Measurements from ENCODE around the gene FBXO30.

- TF ChIP-seq, protein P1, sequence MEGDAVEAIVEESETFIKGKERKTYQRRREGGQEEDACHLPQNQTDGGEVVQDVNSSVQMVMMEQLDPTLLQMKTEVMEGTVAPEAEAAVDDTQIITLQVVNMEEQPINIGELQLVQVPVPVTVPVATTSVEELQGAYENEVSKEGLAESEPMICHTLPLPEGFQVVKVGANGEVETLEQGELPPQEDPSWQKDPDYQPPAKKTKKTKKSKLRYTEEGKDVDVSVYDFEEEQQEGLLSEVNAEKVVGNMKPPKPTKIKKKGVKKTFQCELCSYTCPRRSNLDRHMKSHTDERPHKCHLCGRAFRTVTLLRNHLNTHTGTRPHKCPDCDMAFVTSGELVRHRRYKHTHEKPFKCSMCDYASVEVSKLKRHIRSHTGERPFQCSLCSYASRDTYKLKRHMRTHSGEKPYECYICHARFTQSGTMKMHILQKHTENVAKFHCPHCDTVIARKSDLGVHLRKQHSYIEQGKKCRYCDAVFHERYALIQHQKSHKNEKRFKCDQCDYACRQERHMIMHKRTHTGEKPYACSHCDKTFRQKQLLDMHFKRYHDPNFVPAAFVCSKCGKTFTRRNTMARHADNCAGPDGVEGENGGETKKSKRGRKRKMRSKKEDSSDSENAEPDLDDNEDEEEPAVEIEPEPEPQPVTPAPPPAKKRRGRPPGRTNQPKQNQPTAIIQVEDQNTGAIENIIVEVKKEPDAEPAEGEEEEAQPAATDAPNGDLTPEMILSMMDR (IDR thresholded peaks at IDR 0.05): no peak
- no peak for TF ChIP-seq EZH2 (IDR thresholded peaks at IDR 0.05)
Measured at GRCh38 chr6:145838305-145838704, 23.7 kb upstream of the FBXO30 start.
